SK-N-MC (cell line): ENCODE results near the gene CLRN2.

Experiments
- DNase-seq: peaks from one replicate; pipeline ENCODE4 v3.0.0-alpha.2; 2011; ENCODE audit warnings: low read depth, low spot score
- H3K27ac ChIP-seq: fragments of 200-600 bp; sonication (generic); 2 replicates; pipeline ENCODE4 v1.5.1; 2016; ENCODE audit warnings: mixed run types
- H3K36me3 ChIP-seq: fragments of 200-600 bp; sonication (generic); 2 replicates; pipeline ENCODE4 v1.6.1; 2017; ENCODE audit warnings: antibody characterized with exemption, low read length, mixed read lengths; ENCODE audit not compliant: insufficient read depth
- H3K4me3 ChIP-seq: fragments of 200-600 bp; sonication (generic); 2 replicates; pipeline ENCODE4 v1.5.1; 2016
- H3K9ac ChIP-seq: fragments of 200-600 bp; sonication (generic); 2 replicates; pipeline ENCODE4 v1.8.0; 2017; ENCODE audit warnings: mixed run types, mixed read lengths; ENCODE audit not compliant: insufficient read length
- H3K9me3 ChIP-seq: fragments of 200-600 bp; sonication (generic); 2 replicates; pipeline ENCODE4 v1.6.1; 2017; ENCODE audit warnings: low read depth, mild to moderate bottlenecking, antibody characterized with exemption, low read length, moderate library complexity, mixed read lengths
- EZH2 ChIP-seq: fragments of 200-600 bp; sonication (generic); IDR thresholded peaks from one replicate; pipeline ENCODE4 v1.6.1; 2017; ENCODE audit warnings: antibody characterized with exemption
- FOXP2 ChIP-seq: optimal IDR thresholded peaks from 2 replicates; pipeline ENCODE3; 2011; ENCODE audit warnings: mild to moderate bottlenecking, moderate library complexity; ENCODE audit not compliant: insufficient read depth; ENCODE audit errors: extremely low read length, control extremely low read depth
- POLR2AphosphoS5 ChIP-seq: IDR thresholded peaks from 2 replicates; pipeline ENCODE4 v1.6.1; 2012; ENCODE audit warnings: mild to moderate bottlenecking, low read depth, low read length, borderline replicate concordance

CLRN2 gene

DNA sequence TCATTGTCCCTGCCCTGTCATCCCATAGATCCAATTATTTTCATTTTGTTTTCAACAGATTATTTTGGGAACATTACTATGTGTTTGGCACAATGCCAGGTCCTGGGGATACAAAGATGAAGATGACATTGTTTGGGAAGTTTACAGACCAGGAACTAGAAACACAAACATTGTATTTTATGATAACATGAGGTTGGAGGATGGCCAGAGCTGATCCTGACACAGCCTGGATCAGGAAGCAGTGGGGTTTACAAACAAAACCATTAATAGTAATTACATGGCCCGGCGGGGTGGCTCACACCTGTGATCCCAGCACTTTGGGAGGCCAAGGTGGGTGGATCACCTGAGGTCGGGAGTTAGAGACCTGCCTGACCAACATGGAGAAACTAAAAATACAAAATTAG is 29.9 kb downstream of the CLRN2 start:
- Histone ChIP-seq H3K9me3 (no peaks in the 10 kb centered on the region), H3K9ac (no peak overlapping the region), H3K27ac (no peak overlapping the region), H3K36me3 (no peaks in the 10 kb centered on the region), H3K4me3 (no peak overlapping the region)
- no peak for DNase-seq
- TF ChIP-seq FOXP2 = no peak
- TF ChIP-seq POLR2AphosphoS5 = no peak
- TF ChIP-seq EZH2 = no peak

GRCh38 chr4:17545374-17546140 is 30.6 kb downstream of the CLRN2 start:
- H3K9ac ChIP-seq = no peak overlapping the region
- no peaks in the 10 kb centered on the region for H3K9me3 ChIP-seq
- TF ChIP-seq EZH2 (no peak), FOXP2 (no peak), POLR2AphosphoS5 (no peak)
- H3K36me3 ChIP-seq = no peaks in the 10 kb centered on the region
- H3K27ac ChIP-seq = no peak overlapping the region
- no peak for DNase-seq
- H3K4me3 ChIP-seq = no peak overlapping the region

- DNase-seq = no peak
- Histone ChIP-seq H3K9ac (no peak overlapping the region), H3K9me3 (no peaks in the 10 kb centered on the region), H3K27ac (no peak overlapping the region), H3K4me3 (no peak overlapping the region), H3K36me3 (no peaks in the 10 kb centered on the region)
- no peak for TF ChIP-seq FOXP2
- no peak for TF ChIP-seq POLR2AphosphoS5
- no peak for TF ChIP-seq EZH2
Observed at GRCh38 chr4:17546222-17546621, 31.3 kb downstream of the CLRN2 start.

- Histone ChIP-seq H3K27ac (no peak overlapping the region), H3K4me3 (no peak overlapping the region), H3K9me3 (no peaks in the 10 kb centered on the region), H3K9ac (no peak overlapping the region), H3K36me3 (no peaks in the 10 kb centered on the region)
- no peak for TF ChIP-seq EZH2
- TF ChIP-seq POLR2AphosphoS5 = no peak
- TF ChIP-seq FOXP2 = no peak
- no peak for DNase-seq
Observed at GRCh38 chr4:17546678-17547077, 31.7 kb downstream of the CLRN2 start.

DNA sequence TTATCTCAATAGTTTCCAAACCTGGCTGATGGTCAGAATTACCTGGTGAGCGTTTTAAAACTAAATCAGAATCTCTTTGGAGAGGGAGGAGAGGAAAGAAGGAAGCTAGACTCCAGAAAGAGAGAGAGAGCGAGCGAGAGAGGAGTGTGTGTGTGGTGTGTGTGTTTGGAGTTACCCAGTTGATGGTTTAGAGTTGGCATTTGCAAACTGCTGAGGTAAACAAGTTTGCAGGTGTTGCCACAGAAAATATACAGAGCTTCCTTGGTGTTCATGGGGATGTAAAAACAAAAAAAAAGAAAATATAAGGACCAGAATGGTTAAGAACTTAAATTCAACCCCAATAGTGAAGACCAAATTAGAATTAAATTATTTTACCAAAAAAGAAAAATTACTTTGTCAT is 35.6 kb downstream of the CLRN2 start:
- DNase-seq = no peak
- Histone ChIP-seq H3K27ac (no peak overlapping the region), H3K9ac (no peak overlapping the region), H3K9me3 (no peaks in the 10 kb centered on the region), H3K36me3 (no peaks in the 10 kb centered on the region), H3K4me3 (no peak overlapping the region)
- no peak for TF ChIP-seq EZH2
- TF ChIP-seq FOXP2 = no peak
- no peak for TF ChIP-seq POLR2AphosphoS5

DNA sequence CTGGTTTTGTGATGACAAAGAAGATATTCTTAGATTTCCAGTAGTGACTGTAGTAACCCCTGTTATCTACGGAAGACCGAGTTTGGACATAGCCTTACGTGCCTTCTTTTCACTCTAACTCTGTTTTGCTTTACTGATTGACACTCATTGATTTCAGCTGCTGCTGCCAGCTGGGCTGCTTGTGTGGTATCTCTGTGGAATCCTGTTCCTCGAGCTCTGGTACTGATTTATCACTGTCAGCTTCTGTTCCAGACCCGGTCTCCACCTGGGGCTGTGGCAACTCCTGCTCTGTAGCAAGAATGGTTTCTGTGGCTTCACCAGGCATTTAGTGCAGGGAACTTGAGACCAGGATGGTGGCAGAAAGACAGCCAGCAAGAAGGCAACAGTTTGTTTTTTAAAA is 37.5 kb downstream of the CLRN2 start:
- Histone ChIP-seq H3K4me3 (no peak overlapping the region), H3K9me3 (no peaks in the 10 kb centered on the region), H3K9ac (no peak overlapping the region), H3K27ac (no peak overlapping the region), H3K36me3 (no peaks in the 10 kb centered on the region)
- TF ChIP-seq FOXP2 = no peak
- no peak for TF ChIP-seq EZH2
- no peak for TF ChIP-seq POLR2AphosphoS5
- DNase-seq = no peak

- Histone ChIP-seq H3K4me3 (no peak overlapping the region), H3K36me3 (no peaks in the 10 kb centered on the region), H3K9ac (no peak overlapping the region), H3K27ac (no peak overlapping the region), H3K9me3 (no peaks in the 10 kb centered on the region)
- no peak for DNase-seq
- TF ChIP-seq FOXP2 = no peak
- TF ChIP-seq EZH2 = no peak
- no peak for TF ChIP-seq POLR2AphosphoS5
Observed at GRCh38 chr4:17554568-17554967, 39.6 kb downstream of the CLRN2 start.

DNA sequence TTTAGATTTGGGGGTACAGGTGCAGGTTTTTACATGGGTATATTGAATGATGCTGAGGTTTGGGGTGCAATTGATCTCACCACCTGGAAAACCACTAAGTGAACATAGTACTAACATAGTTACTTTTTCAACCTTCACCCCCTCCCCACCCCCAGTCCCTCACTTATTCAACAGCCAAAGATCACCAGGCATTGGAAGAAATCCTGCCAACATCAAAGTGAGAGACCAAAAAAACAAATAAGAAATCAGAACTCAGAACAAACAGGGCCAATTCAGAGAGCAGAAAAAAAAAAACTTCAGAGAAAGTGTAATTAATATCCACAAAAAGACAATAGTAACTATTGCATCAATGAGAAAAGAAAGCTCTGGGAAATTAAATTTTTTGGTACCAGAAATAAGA is 41.5 kb downstream of the CLRN2 start:
- Histone ChIP-seq H3K36me3 (no peaks in the 10 kb centered on the region), H3K9me3 (no peaks in the 10 kb centered on the region), H3K27ac (no peak overlapping the region), H3K4me3 (no peak overlapping the region), H3K9ac (no peak overlapping the region)
- DNase-seq = no peak
- no peak for TF ChIP-seq POLR2AphosphoS5
- no peak for TF ChIP-seq EZH2
- no peak for TF ChIP-seq FOXP2

GRCh38 chr4:17557880-17558279 is 42.9 kb downstream of the CLRN2 start:
- TF ChIP-seq POLR2AphosphoS5 = no peak
- TF ChIP-seq EZH2 = no peak
- TF ChIP-seq FOXP2 = no peak
- DNase-seq = no peak
- Histone ChIP-seq H3K36me3 (no peaks in the 10 kb centered on the region), H3K9ac (no peak overlapping the region), H3K4me3 (no peak overlapping the region), H3K27ac (no peak overlapping the region), H3K9me3 (no peaks in the 10 kb centered on the region)
